GM18505 (cell line): ENCODE results near the gene CDH11.

Source experiments
- ATAC-seq: cut with Tn5 transposase; IDR thresholded peaks from one replicate; pipeline ENCODE4 v1.9.1; 2021; ENCODE audit not compliant: unreplicated experiment
- POLR2A ChIP-seq: IDR thresholded peaks from 4 replicates; pipeline ENCODE4 v1.6.1; 2011; ENCODE audit warnings: borderline replicate concordance; ENCODE audit not compliant: insufficient read depth, insufficient read length; ENCODE audit errors: extremely low read depth

The CDH11 gene

DNA sequence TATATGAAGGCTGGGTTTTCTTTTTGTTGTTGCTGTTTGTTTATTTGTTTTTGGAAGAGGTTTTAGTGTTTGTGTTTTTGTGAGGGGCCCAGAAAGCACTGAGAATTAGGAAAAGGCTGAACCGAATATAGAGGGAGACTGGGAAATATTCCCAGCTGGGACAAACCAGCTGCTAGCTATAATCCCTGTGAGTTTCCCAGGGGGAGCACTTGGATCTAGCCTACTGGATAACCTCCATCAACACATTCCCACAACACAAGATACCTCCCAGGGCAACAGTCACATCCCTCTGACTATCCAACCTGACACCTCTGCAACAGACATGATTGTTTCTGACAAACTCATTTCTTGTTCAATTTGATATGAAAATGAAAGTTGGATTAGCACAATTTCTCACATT, 16.7 kb downstream of the CDH11 start:
- TF ChIP-seq POLR2A: no peak
- ATAC-seq: no peak

DNA sequence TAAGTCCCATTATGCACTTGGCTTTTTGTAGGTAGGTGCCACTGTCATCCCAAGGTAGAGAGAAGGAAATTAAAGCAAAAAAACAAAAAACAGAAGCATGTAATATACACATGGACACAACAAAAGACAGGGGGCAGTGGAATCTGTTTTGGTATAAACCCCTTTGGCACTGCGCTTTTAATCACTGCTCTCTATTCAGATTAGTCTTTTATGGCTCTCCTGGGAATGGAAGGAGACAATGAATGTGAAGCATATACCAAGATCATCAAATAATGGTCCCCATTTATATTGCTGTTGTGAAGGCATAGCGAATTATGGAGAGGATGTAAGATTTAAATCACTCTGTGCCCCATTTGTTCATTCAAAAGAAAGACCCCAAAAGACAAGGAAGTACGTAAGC, 17.4 kb downstream of the CDH11 start:
- no peak for ATAC-seq
- no peak for TF ChIP-seq POLR2A

DNA sequence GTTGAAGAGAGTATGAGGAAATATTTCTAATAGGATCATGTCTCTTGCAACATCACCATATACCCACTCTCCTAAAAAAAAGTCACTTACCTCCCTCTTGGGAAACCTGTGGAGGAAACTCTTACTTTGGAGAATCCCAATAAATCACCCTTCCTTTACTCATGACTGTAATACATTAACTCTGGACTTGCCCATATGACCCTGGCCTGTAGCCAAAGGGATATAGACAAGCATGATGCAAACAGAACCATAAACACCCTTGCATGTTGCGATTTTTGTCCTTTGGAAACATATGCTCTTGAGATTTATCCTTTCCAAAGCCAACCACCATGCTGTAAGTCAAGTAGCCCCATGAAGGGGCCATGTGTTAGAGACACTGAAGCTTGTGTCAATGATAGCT, 19.5 kb downstream of the CDH11 start:
- no peak for TF ChIP-seq POLR2A
- no peak for ATAC-seq

DNA sequence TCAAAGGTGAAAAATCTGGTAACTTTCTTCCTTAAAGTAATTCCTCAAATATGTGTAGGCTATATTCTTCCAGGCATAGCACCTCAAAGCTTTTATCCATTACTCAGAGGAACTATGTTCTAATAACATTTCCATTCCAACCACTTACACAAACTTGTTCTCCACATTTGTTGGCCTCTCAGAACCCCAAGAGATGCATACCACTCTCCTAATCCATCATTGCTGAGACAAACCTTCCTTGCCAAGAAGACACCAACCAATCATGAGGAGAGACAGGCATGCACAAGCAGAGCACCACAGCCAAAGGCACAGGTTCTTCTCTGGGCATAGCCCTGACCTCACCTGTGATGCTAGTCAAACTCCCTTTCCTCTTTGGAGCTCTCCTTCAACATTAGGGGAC, 20.9 kb downstream of the CDH11 start:
- TF ChIP-seq POLR2A: no peak
- no peak for ATAC-seq

DNA sequence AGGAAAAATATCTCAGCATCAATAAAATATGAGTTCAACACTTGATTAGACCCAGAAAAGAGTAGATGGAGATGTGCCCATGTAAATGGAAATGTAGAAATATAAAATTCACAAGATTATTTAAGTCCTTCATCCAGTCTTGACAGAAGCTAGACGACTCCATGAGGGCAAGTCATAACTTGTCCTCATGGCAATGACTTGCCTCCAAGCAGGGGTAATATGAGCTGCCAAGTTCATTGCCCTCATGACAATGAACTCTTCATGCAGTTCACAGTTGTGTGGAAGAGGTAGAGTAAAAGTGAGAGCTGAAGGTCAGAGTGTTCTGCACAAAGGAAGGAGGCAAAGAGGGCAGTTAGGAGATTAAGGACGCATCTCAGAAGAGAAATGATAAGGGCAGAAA, 22.3 kb downstream of the CDH11 start:
- TF ChIP-seq POLR2A: no peak
- ATAC-seq: no peak

DNA sequence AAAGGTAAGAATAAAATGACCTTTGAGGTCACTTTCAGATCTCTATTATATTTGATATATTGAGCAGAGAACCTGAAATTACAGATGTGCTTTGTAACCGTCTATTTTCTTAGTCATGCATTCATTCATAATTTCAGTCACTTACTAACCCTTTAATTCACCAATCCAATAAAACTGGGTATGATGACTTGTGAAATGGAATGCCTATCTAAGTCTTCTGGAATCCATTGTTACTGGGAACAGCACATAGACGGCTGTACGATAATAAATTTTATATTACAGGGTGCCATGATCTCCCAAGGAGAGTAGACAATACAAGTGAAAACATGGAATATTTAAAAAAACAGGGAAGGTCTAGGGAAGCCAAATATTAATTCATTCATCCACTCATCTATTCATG, 22.9 kb downstream of the CDH11 start:
- ATAC-seq: no peak
- no peak for TF ChIP-seq POLR2A

DNA sequence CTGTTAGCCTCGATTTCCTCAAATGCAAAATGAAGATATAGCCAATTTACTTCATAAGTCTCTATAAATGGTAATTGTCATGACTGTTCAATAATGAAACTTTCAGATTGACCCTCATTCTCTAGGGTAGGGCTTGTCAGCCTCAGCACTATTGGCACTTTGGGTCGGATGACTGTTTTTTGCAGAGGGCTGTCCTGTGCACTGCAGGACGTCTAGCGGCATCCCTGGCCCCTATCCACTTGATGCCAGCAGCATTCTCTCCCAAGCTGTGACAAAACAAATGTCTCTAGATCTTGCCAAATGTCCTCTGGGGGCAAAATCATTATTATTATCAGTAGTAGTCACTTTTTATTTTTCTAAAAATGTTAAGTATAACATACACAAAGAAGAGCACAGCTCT, 24.6 kb downstream of the CDH11 start:
- TF ChIP-seq POLR2A: no peak
- no peak for ATAC-seq

DNA sequence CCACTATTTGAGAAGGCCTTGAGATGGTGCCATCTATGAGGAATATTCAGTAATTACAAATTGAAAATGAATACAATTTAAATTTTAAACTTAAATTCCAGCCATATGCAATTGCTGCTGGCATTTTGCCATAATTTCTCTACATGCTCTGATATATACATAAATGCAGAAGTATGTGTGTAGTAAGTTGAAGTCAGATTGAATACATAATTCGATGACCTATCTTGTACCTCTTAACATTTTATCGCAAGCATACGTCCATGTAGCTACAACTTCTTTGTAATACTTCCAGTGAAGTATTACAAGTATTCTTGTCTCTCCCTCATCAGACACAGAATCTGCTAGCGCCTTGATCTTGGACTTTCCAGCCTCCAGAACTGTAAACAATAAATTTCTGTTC, 26.0 kb downstream of the CDH11 start:
- TF ChIP-seq POLR2A: no peak
- ATAC-seq: no peak

DNA sequence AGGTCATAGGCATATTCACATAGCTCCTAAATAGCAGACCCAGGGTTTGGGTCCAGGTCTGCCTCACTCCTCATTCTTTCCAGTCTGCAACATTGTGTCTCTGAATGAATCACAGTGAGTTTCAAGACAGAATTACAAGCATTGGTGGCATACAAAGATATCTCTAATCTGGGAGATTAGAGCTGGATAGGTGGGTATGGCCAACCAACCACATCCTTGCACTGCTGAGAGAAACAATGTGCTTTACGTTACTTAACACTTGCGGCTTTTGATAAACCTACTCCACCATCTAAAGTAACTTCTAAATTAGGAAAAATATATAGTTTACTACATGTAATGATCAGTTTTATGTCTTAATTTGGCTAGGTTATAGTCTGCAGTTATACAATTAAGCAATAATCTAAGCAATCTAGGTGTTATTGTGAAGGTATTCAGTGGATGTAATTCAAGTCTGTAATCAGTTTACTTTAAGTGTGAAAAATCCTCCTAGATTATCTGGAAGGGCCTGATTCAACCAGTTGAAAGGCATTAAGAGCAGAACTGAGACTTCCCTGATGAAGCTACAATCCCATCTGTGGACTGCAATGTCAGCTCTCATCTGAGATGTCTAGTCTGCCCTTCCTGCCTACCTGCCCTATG, 26.7 kb downstream of the CDH11 start:
- TF ChIP-seq POLR2A: no peak
- no peak for ATAC-seq

DNA sequence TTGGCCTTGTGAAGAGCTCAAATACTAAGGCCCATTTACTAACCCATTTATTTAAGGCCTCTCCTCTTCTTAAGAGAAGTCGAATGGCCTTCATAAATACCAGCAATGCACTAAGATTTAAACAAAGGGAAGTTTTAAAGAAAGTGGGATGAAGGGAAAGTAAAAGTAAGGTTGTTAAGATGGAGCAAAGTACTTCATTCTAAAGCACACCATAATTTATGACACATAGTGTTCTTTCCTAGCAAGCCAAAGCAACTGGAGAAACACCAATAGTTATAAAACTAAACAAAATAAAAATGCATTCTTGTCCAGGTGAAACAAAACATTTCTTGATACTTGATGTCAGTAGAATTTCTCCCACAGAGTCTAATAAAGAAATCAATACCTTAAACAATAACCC, 27.9 kb downstream of the CDH11 start:
- ATAC-seq: no peak
- no peak for TF ChIP-seq POLR2A

DNA sequence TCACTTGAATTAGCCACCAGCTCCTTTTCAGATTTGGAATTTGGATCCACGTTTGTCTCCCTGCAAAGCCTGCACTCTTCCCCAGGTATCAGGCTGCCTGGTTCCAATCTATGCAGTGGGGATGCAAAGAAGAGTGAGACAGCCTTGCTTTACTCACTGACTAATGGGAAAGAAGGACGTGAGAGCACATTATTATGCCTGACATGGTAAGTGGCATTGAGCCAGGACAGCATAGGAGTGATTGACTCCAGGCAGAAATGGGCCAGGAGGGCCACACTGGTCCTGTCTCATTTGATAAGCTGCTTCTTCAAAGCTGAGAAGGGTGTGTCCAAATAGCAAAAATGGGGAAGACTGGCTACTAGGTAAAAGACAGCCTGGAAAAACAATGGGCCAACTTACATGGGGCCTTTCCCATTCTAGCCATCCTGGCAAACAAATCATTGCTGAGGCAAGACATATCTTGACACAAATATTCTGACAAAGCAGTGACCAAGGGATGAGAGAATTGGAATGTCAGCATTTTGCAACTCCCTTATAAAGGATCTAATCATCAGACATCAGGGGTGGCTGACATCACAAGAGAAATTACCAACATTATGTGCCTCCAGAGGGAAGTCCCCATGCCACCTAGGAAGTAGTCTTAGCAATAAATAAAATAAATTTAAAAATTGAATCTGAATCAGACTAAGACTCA, 38.6 kb downstream of the CDH11 start:
- ATAC-seq: no peak
- TF ChIP-seq POLR2A: no peak

DNA sequence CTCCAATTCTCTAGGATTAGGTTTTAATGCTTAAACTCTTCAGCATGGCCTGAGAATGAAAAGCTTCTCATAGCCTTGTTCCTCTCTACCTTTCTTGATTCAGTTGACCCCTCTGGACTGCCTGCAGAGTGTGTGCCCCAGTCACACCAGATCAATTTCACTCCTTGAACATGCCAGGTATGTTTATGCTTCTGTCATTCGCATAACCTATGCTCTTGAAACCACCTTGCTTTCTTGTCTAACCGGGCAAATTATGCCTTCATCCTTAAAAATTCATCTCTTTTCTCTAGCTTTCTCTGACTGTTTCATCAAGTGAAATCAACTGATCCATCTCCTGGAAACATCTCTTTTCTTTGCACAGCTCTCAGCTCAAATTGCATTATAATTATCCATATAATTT, 42.3 kb downstream of the CDH11 start:
- ATAC-seq: no peak
- TF ChIP-seq POLR2A: no peak

DNA sequence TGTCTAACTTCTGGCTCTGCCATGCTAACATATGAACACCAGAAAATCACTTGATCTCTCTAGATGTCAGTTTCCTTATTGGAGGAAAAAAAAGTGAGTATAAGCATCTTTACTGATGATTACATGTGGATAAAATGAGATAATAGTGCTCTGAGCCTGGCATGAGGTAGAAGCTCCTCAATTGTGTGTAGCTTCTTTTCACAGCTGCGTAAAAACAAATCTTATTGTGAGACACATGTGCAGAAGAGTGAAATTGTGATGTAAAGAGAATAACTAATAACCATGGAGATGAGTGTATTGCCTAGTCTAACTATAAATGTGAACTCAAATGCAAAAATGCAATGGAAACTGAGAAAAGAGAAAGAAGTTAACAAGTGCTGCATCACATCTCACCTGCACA, 44.7 kb downstream of the CDH11 start:
- no peak for TF ChIP-seq POLR2A
- ATAC-seq: no peak

DNA sequence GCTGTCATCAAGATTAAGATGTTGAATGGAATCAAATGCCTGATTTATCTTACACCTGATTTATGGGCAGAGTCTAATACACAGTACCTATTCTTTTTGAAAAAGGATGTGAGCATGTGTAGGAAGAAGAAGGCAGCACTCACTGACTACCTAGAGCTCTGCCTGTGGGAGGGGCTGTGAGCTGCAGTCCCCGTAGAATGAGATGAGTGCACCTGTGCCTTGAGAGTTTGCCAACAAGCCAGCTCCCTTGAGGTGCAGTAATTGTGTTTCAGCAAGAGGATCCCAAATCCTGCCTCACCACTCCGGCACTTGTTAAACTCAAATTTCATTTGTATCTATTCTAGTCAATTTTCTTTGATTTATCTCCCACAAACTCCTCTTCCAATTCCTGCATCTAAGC, 46.0 kb downstream of the CDH11 start:
- TF ChIP-seq POLR2A: no peak
- no peak for ATAC-seq
